ACHN (cell line): ENCODE results near the gene CLCNKB.
A peak's percentile ranks its signal among the peaks of the same experiment; 100 is the strongest.
"Not testable (repeated sequence)": the region's sequence is repeated elsewhere in the genome, so short reads cannot be mapped to it uniquely, and the experiment has no call there.

Experiments used
- DNase-seq: peaks from one replicate; pipeline ENCODE4 v3.0.0-alpha.2; 2015
- in situ Hi-C: cut with HindIII; loops from 2 replicates; pipeline ENCODE4 v1.10.0; 2017; ENCODE audit warnings: low sequenced_read_pairs, low pct_ligation_motif_present, low pct_unique_long_range_greater_than_20kb

The CLCNKB gene

GRCh38 chr1:16028237-16029002 is 15.2 kb upstream of the CLCNKB start:
- no peak for DNase-seq
- in situ Hi-C loops: no loop called here

- in situ Hi-C loops, DNase-seq: not testable (repeated sequence)
Observed at GRCh38 chr1:16029003-16029268, 14.6 kb upstream of the CLCNKB start.

- DNase-seq: no peak
- in situ Hi-C loops: no loop called here
Observed at GRCh38 chr1:16029288-16029687, 14.3 kb upstream of the CLCNKB start.

- no peak for DNase-seq
- in situ Hi-C loops: no loop called here
Observed at GRCh38 chr1:16031551-16031950, 12.0 kb upstream of the CLCNKB start.

- DNase-seq: peak; percentile 84
- in situ Hi-C loops: no loop called here
Observed at GRCh38 chr1:16032388-16033102, 11.0 kb upstream of the CLCNKB start.

- DNase-seq, in situ Hi-C loops: not testable (repeated sequence)
Observed at GRCh38 chr1:16033103-16033632, 10.4 kb upstream of the CLCNKB start.

GRCh38 chr1:16036461-16036860 is 7.1 kb upstream of the CLCNKB start:
- DNase-seq, in situ Hi-C loops: not testable (repeated sequence)

GRCh38 chr1:16038620-16038912 is 5.0 kb upstream of the CLCNKB start:
- no peak for DNase-seq
- in situ Hi-C loops: no loop called here

- DNase-seq, in situ Hi-C loops: not testable (repeated sequence)
Observed at GRCh38 chr1:16039871-16040270, 3.7 kb upstream of the CLCNKB start.

- no peak for DNase-seq
- in situ Hi-C loops: no loop called here
Observed at GRCh38 chr1:16041200-16041599, 2.4 kb upstream of the CLCNKB start.

- in situ Hi-C loops: no loop called here
- no peak for DNase-seq
Observed at GRCh38 chr1:16042096-16042495, 1.5 kb upstream of the CLCNKB start.

GRCh38 chr1:16042654-16043053 is 928 bp upstream of the CLCNKB start:
- DNase-seq, in situ Hi-C loops: not testable (repeated sequence)

GRCh38 chr1:16043950-16044349 is 368 bp downstream of the CLCNKB start:
- in situ Hi-C loops: no loop called here

GRCh38 chr1:16046842-16047241 is 3.3 kb downstream of the CLCNKB start:
- in situ Hi-C loops: no loop called here
- DNase-seq: peak; percentile 9

More at GRCh38 chr1:16043950-16044349, 368 bp downstream of the CLCNKB start:
- DNase-seq: no peak

GRCh38 chr1:16047791-16048475 is 4.4 kb downstream of the CLCNKB start:
- in situ Hi-C loops: no loop called here
- no peak for DNase-seq

GRCh38 chr1:16048573-16049189 is 5.1 kb downstream of the CLCNKB start:
- DNase-seq: peak; percentile 71

GRCh38 chr1:16050328-16050727 is 6.7 kb downstream of the CLCNKB start:
- in situ Hi-C loops: no loop called here
- no peak for DNase-seq

More at GRCh38 chr1:16048573-16049189, 5.1 kb downstream of the CLCNKB start:
- in situ Hi-C loops: no loop called here

GRCh38 chr1:16051039-16051438 is 7.5 kb downstream of the CLCNKB start:
- no peak for DNase-seq
- in situ Hi-C loops: no loop called here

GRCh38 chr1:16051949-16052348 is 8.4 kb downstream of the CLCNKB start:
- in situ Hi-C loops, DNase-seq: not testable (repeated sequence)
